ENCODE measurements around the gene CEP41. TPM values are rescaled to one million over a fixed set of nuclear protein-coding genes. Genes with fewer than 3 reads are reported as not detected.

The CEP41 gene
- total RNA-seq, 4 donors from 2014 or later: 1.9 to 6.8 (median 3.2) TPM

- Histone ChIP-seq H3K4me3 (no peak overlapping the region), H3K9me3 (no peaks in the 10 kb centered on the region), H3K4me1 (peaks cover 0 to 20% (median 9%) of the 10 kb centered on the region in 3 donors), H3K36me3 (no peaks in the 10 kb centered on the region), H3K27ac (no peak overlapping the region), H3K27me3 (peaks cover 0 to 14% (median 0%) of the 10 kb centered on the region in 4 donors)
- TF ChIP-seq, protein P1, sequence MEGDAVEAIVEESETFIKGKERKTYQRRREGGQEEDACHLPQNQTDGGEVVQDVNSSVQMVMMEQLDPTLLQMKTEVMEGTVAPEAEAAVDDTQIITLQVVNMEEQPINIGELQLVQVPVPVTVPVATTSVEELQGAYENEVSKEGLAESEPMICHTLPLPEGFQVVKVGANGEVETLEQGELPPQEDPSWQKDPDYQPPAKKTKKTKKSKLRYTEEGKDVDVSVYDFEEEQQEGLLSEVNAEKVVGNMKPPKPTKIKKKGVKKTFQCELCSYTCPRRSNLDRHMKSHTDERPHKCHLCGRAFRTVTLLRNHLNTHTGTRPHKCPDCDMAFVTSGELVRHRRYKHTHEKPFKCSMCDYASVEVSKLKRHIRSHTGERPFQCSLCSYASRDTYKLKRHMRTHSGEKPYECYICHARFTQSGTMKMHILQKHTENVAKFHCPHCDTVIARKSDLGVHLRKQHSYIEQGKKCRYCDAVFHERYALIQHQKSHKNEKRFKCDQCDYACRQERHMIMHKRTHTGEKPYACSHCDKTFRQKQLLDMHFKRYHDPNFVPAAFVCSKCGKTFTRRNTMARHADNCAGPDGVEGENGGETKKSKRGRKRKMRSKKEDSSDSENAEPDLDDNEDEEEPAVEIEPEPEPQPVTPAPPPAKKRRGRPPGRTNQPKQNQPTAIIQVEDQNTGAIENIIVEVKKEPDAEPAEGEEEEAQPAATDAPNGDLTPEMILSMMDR (IDR thresholded peaks at IDR 0.05): no peak
- no peak for TF ChIP-seq POLR2A (IDR thresholded peaks at IDR 0.05)
- DNase-seq: no peak
- intact Hi-C loops (cut with DNase I): no loop called here
- WGBS, 2 donors: 78 to 98% methylated on average over 4 to 12 of the region's 12 CpGs
Observed at GRCh38 chr7:130346941-130347340, 93.9 kb downstream of the CEP41 start.

- no peak for DNase-seq
- 80% methylated on average over 1 of the region's 10 CpGs; no CpG with 5 or more reads in 1 of the 2 donors for WGBS, 2 donors
- Histone ChIP-seq H3K27ac (no peak overlapping the region), H3K4me3 (no peak overlapping the region), H3K36me3 (no peaks in the 10 kb centered on the region), H3K27me3 (peaks cover 0 to 14% (median 0%) of the 10 kb centered on the region in 4 donors), H3K9me3 (no peaks in the 10 kb centered on the region), H3K4me1 (peaks cover 0 to 14% (median 4%) of the 10 kb centered on the region in 3 donors)
- no peak for TF ChIP-seq POLR2A (IDR thresholded peaks at IDR 0.05)
- TF ChIP-seq, protein P1 (IDR thresholded peaks at IDR 0.05): no peak
- intact Hi-C loops (cut with DNase I): no loop called here
Observed at GRCh38 chr7:130346177-130346905, 94.5 kb downstream of the CEP41 start.

- Histone ChIP-seq H3K27ac (no peak overlapping the region), H3K27me3 (peaks cover 0 to 12% (median 0%) of the 10 kb centered on the region in 4 donors), H3K36me3 (no peaks in the 10 kb centered on the region), H3K4me1 (peaks cover 0 to 8% (median 0%) of the 10 kb centered on the region in 3 donors), H3K4me3 (no peak overlapping the region), H3K9me3 (no peaks in the 10 kb centered on the region)
- DNase-seq: no peak
- WGBS, 2 donors: 75 to 87% methylated on average over 4 of the region's 5 CpGs
- intact Hi-C loops (cut with DNase I): no loop called here
- no peak for TF ChIP-seq POLR2A (IDR thresholded peaks at IDR 0.05)
- TF ChIP-seq, protein P1 (IDR thresholded peaks at IDR 0.05): no peak
Observed at GRCh38 chr7:130345725-130346124, 95.1 kb downstream of the CEP41 start.

GRCh38 chr7:130345136-130345535 is 95.7 kb downstream of the CEP41 start:
- 48 to 75% methylated on average over 8 of the region's 8 CpGs for WGBS, 2 donors
- intact Hi-C loops (cut with DNase I): no loop called here
- DNase-seq: no peak

More at GRCh38 chr7:130345136-130345535, 95.7 kb downstream of the CEP41 start:
- H3K4me3 ChIP-seq: no peak overlapping the region
- H3K27me3 ChIP-seq: peaks cover 0 to 7% (median 0%) of the 10 kb centered on the region in 4 donors
- H3K27ac ChIP-seq: no peak overlapping the region
- no peak for TF ChIP-seq POLR2A (IDR thresholded peaks at IDR 0.05)
- TF ChIP-seq, protein P1 (IDR thresholded peaks at IDR 0.05): no peak
- H3K4me1 ChIP-seq: peaks cover 0 to 2% (median 0%) of the 10 kb centered on the region in 3 donors
- H3K36me3 ChIP-seq: no peaks in the 10 kb centered on the region
- no peaks in the 10 kb centered on the region for H3K9me3 ChIP-seq
